A549 (cell line): ENCODE results near the gene SAP30. TPM values are rescaled to one million over a fixed set of nuclear protein-coding genes. Genes with fewer than 3 reads are reported as not detected.

ENCODE experiments used
- ATAC-seq, 2 experiments: fragments of 200-7000 bp in 1 of 2; fragments of >200 bp in 1 of 2; cut with Nextera tagmentation in 1 of 2; cut with Tn5 transposase in 1 of 2; 3 replicates each; pipeline versions ENCODE4 v1.8.0 to v1.9.1; 2018 to 2020; ENCODE audit warnings: mild to moderate bottlenecking in 1 of 2, moderate library complexity in 1 of 2
- CTCF ChIA-PET: fragments of 300-600 bp; sonication (Branson Sonifier 250); formaldehyde crosslinking; extraction: SDS; loops from one replicate; lab custom pipeline; 2021; ENCODE audit warnings: antibody characterized with exemption, inconsistent platforms; lab: Yijun Ruan, JAX
- POLR2A ChIA-PET: fragments of 350-600 bp; formaldehyde crosslinking; extraction: SDS; loops from one replicate; lab custom pipeline; 2021; ENCODE audit warnings: antibody characterized with exemption, inconsistent platforms; lab: Yijun Ruan, JAX
- DNase-seq, 2 experiments: peaks; one replicate each; pipeline versions ENCODE4 v3.0.0 to v3.0.0-alpha.2; 2011 to 2016; ENCODE audit warnings: low read depth in 1 of 2, low spot score in 1 of 2
- FAIRE-seq: peaks from 2 replicates; lab custom pipeline; 2011; peaks lifted over from hg19 to GRCh38; lab: Jason Lieb, UNC
- H3K27ac ChIP-seq, 2 experiments: fragments of >200 bp; sonication (Bioruptor Twin); formaldehyde crosslinking; 3 replicates each; pipeline ENCODE4 v1.5.1; 2016 to 2017
- H3K4me1 ChIP-seq: fragments of >200 bp; sonication (Bioruptor Twin); formaldehyde crosslinking; 3 replicates; pipeline ENCODE4 v1.6.1; 2016
- H3K4me2 ChIP-seq: fragments of >200 bp; sonication (Bioruptor Twin); formaldehyde crosslinking; 3 replicates; pipeline ENCODE4 v1.6.1; 2016
- H3K4me3 ChIP-seq: fragments of >200 bp; sonication (Bioruptor Twin); formaldehyde crosslinking; 3 replicates; pipeline ENCODE4 v1.5.1; 2016
- H3K9me3 ChIP-seq: fragments of >200 bp; sonication (Bioruptor Twin); formaldehyde crosslinking; 3 replicates; pipeline ENCODE4 v1.6.1; 2016
- ATOH8 ChIP-seq: fragments of 250-450 bp; sonication (Bioruptor Pico); IDR thresholded peaks from 2 replicates; pipeline ENCODE4 v1.5.0; 2020; ENCODE audit warnings: low read depth, mild to moderate bottlenecking, moderate library complexity
- BCL3 ChIP-seq: fragments of >200 bp; sonication (Bioruptor Twin); formaldehyde crosslinking; IDR thresholded peaks from 3 replicates; pipeline ENCODE4 v1.6.1; 2016
- EHF ChIP-seq: fragments of 250-450 bp; sonication (Bioruptor Pico); IDR thresholded peaks from 2 replicates; pipeline ENCODE4 v1.5.0; 2020; ENCODE audit warnings: mild to moderate bottlenecking
- ESRRA ChIP-seq: fragments of 150-350 bp; IDR thresholded peaks from 2 replicates; pipeline ENCODE4 v1.6.1; 2014; ENCODE audit warnings: mild to moderate bottlenecking, low read length, borderline replicate concordance
- HEYL ChIP-seq: fragments of 250-450 bp; sonication (Bioruptor Pico); IDR thresholded peaks from 2 replicates; pipeline ENCODE4 v1.8.0; 2021; ENCODE audit warnings: mild to moderate bottlenecking, moderate library complexity
- HMGXB4 ChIP-seq: fragments of 250-450 bp; sonication (Bioruptor Pico); IDR thresholded peaks from 2 replicates; pipeline ENCODE4 v1.5.0; 2021; ENCODE audit warnings: mild to moderate bottlenecking, moderate library complexity, borderline replicate concordance
- HOXB5 ChIP-seq: fragments of 250-450 bp; sonication (Bioruptor Pico); IDR thresholded peaks from 2 replicates; pipeline ENCODE4 v1.5.0; 2020; ENCODE audit warnings: mild to moderate bottlenecking, moderate library complexity
- JUNB ChIP-seq: fragments of >200 bp; sonication (Bioruptor Twin); formaldehyde crosslinking; IDR thresholded peaks from 2 replicates; pipeline ENCODE4 v1.6.1; 2016
- NFE2L2 ChIP-seq: fragments of 150-350 bp; conservative IDR thresholded peaks from 2 replicates; pipeline ENCODE4 v1.6.1; 2014; ENCODE audit warnings: low read length
- NR3C1 ChIP-seq: fragments of >200 bp; sonication (Bioruptor Twin); formaldehyde crosslinking; IDR thresholded peaks from 3 replicates; pipeline ENCODE4 v1.6.1; 2017
- REST ChIP-seq: fragments of 200-600 bp; sonication (generic); IDR thresholded peaks from 2 replicates; pipeline ENCODE4 v1.6.1; 2016; ENCODE audit warnings: antibody characterized with exemption, mild to moderate bottlenecking, moderate library complexity
- ZC3H11A ChIP-seq: fragments of 450-650 bp; IDR thresholded peaks from 2 replicates; pipeline ENCODE4 v1.6.1; 2014; ENCODE audit warnings: antibody characterized with exemption, mild to moderate bottlenecking
- WGBS: methylation state at CpG from one replicate; pipeline ENCODE4 v1.1.6; 2017; ENCODE audit errors: missing lambda C conversion rate; 5-methylcytosine and 5-hydroxymethylcytosine counted together
- polyA plus RNA-seq, 4 experiments: library from polyadenylated mRNA; depleted of rRNA in 3 of 4; stranded (reverse); fragments of >200 nt; fragmentation: RNase III in 1 of 4; extraction: RNeasy Plus Mini Kit Qiagen cat#74134 plus additional on column Dnase treatment in 1 of 4; gene quantifications; 2 replicates in 3 of 4; 3 replicates in 1 of 4; pipeline ENCODE4 v1.2.3, GENCODE V29; 2011 to 2017

Gene SAP30
- polyA plus RNA-seq, 2 of the 4 experiments (the other 2 are of a cell fraction) = 18.4 to 19.6 TPM

GRCh38 chr4:173328236-173328901 is 42.4 kb upstream of the SAP30 start (continued):
- TF ChIP-seq REST (no peak), NR3C1 (no peak), JUNB (no peak), HEYL (CRISPR knock-in tag) (no peak)

- H3K9me3 ChIP-seq = no peaks in the 10 kb centered on the region
- CTCF ChIA-PET = interaction anchor here (1.1 to 2.8 kb wide), 2 partner anchors 30 to 87 kb away, joined by 3 to 15 read pairs; no protein-coding TSS in a partner anchor
- FAIRE-seq (no peak), ATAC-seq (no peak), DNase-seq (no peak)
- TF ChIP-seq ZC3H11A (no peak), HMGXB4 (CRISPR knock-in tag) (peak; percentile 72; the same call in 1 of the 2 replicates), JUNB (no peak)
- peaks cover 8% of the 10 kb centered on the region; the same call in 2 of the 3 replicates for H3K4me1 ChIP-seq
- H3K27ac ChIP-seq = no peak overlapping the region
- H3K4me2 ChIP-seq = peak overlapping the region; percentile 31; the same call in 2 of the 3 replicates
- 92% methylated on average over 2 of the region's 2 CpGs for WGBS
- POLR2A ChIA-PET = no interaction called here
- no peak overlapping the region for H3K4me3 ChIP-seq
These were observed 40.2 kb upstream of the SAP30 start for GRCh38 chr4:173330590-173330989.

- TF ChIP-seq EHF (no peak), ATOH8 (CRISPR knock-in tag) (no peak), BCL3 (no peak), HOXB5 (CRISPR knock-in tag) (no peak), ESRRA (no peak), NFE2L2 (no peak)
- FAIRE-seq (peak; percentile 7), DNase-seq (no peak), ATAC-seq (no peak)
- CTCF ChIA-PET = interaction anchor here (2.7 to 2.8 kb wide), 2 partner anchors 13 to 85 kb away, joined by 13 to 15 read pairs; no protein-coding TSS in a partner anchor
- Histone ChIP-seq H3K9me3 (no peaks in the 10 kb centered on the region), H3K4me2 (peak overlapping the region; percentile 73), H3K4me1 (peaks cover 12% of the 10 kb centered on the region; the same call in 2 of the 3 replicates), H3K27ac (peak overlapping the region in 1 of 2 experiments; percentile 42; a peak in 2 of 6 replicates), H3K4me3 (peak overlapping the region; percentile 99)
- POLR2A ChIA-PET = no interaction called here
- 50% methylated on average over 6 of the region's 6 CpGs for WGBS
These were observed 38.7 kb upstream of the SAP30 start for GRCh38 chr4:173332021-173332487.
